K562 (cell line): ENCODE data around the gene SLIT1. TPM values are rescaled to one million over a fixed set of nuclear protein-coding genes. Genes with fewer than 3 reads are reported as not detected.

ENCODE experiments used
- ATAC-seq: fragments of 200-7000 bp; cut with Tn5 transposase; 3 replicates; pipeline ENCODE4 v1.9.1; 2020; ENCODE audit warnings: moderate library complexity
- BruUV-seq: library from RNA; stranded (reverse); fragments of 400-500 nt; replicated peaks from 2 replicates; lab custom pipeline; 2021; lab: Mats Ljungman, UMichigan
- CTCF ChIA-PET: fragments of 300-600 bp; formaldehyde crosslinking; extraction: SDS; loops from one replicate; lab custom pipeline; 2021; ENCODE audit warnings: low intra/inter-chr PET ratio; lab: Yijun Ruan, JAX
- POLR2A ChIA-PET: fragments of 300-600, 350-650 bp; sonication (Branson Sonifier 250); formaldehyde crosslinking; extraction: SDS; loops from one replicate; lab custom pipeline; 2021; ENCODE audit warnings: antibody characterized with exemption, inconsistent platforms; lab: Yijun Ruan, JAX
- DNase-seq, 4 experiments: peaks; one replicate each; pipeline versions ENCODE4 v3.0.0 to v3.0.0-alpha.2; 2011 to 2018; ENCODE audit warnings: low spot score in 3 of 4, mixed read lengths in 3 of 4; ENCODE audit errors: extremely low read depth in 1 of 4
- FAIRE-seq: peaks from 2 replicates; lab custom pipeline; 2011; peaks lifted over from hg19 to GRCh38; lab: Jason Lieb, UNC
- H2AFZ ChIP-seq: 2 replicates; pipeline ENCODE4 v1.6.0; 2011; ENCODE audit warnings: low read depth, low read length, control low read depth, inconsistent platforms
- H3K27ac ChIP-seq: fragments of 200-600 bp; 3 replicates; pipeline ENCODE4 v1.8.0; 2011; ENCODE audit warnings: low read depth, mild to moderate bottlenecking, control low read depth, inconsistent platforms, low read length, moderate library complexity, mixed read lengths; ENCODE audit errors: extremely low read depth
- H3K27me3 ChIP-seq, 2 experiments: fragments of 300-600 bp in 1 of 2; 2 replicates in 1 of 2; 3 replicates in 1 of 2; pipeline versions ENCODE4 v1.6.0 to v1.8.0; 2011; ENCODE audit warnings: inconsistent platforms in 2 of 2, low read length in 2 of 2, mild to moderate bottlenecking in 1 of 2, mixed read lengths in 1 of 2, moderate library complexity in 1 of 2; ENCODE audit not compliant: control insufficient read depth in 2 of 2, insufficient read depth in 2 of 2
- H3K36me3 ChIP-seq: fragments of 300-600 bp; 3 replicates; pipeline ENCODE4 v1.8.0; 2011; ENCODE audit warnings: mild to moderate bottlenecking, low read length, inconsistent platforms; ENCODE audit not compliant: control insufficient read depth, insufficient read depth
- H3K4me1 ChIP-seq, 2 experiments: fragments of 200-600 bp in 1 of 2; replicated peaks in 1 of 2; 2 replicates in 1 of 2; 3 replicates in 1 of 2; pipeline versions ENCODE4 v1.5.1 to v1.8.0; 2011; ENCODE audit warnings: inconsistent platforms in 2 of 2, low read length in 2 of 2, mild to moderate bottlenecking in 1 of 2, mixed read lengths in 1 of 2, moderate library complexity in 1 of 2; ENCODE audit not compliant: control insufficient read depth in 2 of 2, insufficient read depth in 2 of 2
- H3K4me2 ChIP-seq: 2 replicates; pipeline ENCODE4 v1.6.1; 2011; ENCODE audit warnings: low read length, control low read depth, inconsistent platforms, mixed read lengths; ENCODE audit not compliant: insufficient read depth
- H3K4me3 ChIP-seq: fragments of 200-600 bp; sonication (generic), shearing (Covaris generic); 2 replicates; pipeline ENCODE4 v1.5.1; 2016; ENCODE audit warnings: control low read depth, inconsistent platforms
- H3K79me2 ChIP-seq: fragments of 200-600 bp; 3 replicates; pipeline ENCODE4 v1.8.0; 2011; ENCODE audit warnings: low read length, inconsistent platforms; ENCODE audit not compliant: control insufficient read depth, insufficient read depth
- H3K9ac ChIP-seq, 2 experiments: 2 replicates each; pipeline versions ENCODE4 v1.6.0 to v1.6.1; 2011; ENCODE audit warnings: low read depth in 2 of 2, low read length in 2 of 2, control low read depth in 1 of 2, inconsistent platforms in 1 of 2, mild to moderate bottlenecking in 1 of 2, mixed read lengths in 1 of 2; ENCODE audit not compliant: insufficient read depth in 1 of 2
- H3K9me1 ChIP-seq: one replicate; pipeline ENCODE4 v1.6.0; 2011; ENCODE audit warnings: inconsistent platforms, mild to moderate bottlenecking, low read length, moderate library complexity; ENCODE audit not compliant: control insufficient read depth, insufficient read depth
- H3K9me3 ChIP-seq: replicated peaks from 2 replicates; pipeline ENCODE4 v1.5.1; 2011; ENCODE audit warnings: low read depth, low read length, inconsistent platforms; ENCODE audit not compliant: control insufficient read depth, insufficient read depth
- H4K20me1 ChIP-seq: replicated peaks from 2 replicates; pipeline ENCODE4 v1.6.1; 2011; ENCODE audit warnings: low read length, inconsistent platforms, mixed read lengths; ENCODE audit not compliant: control insufficient read depth, insufficient read depth
- BMI1 ChIP-seq: fragments of 150-350 bp; IDR thresholded peaks from 2 replicates; pipeline ENCODE4 v1.6.1; 2014; ENCODE audit warnings: low read length
- E2F3 ChIP-seq: fragments of 250-450 bp; sonication (Bioruptor Pico); IDR thresholded peaks from 2 replicates; pipeline ENCODE4 v1.4.0; 2020; ENCODE audit warnings: mild to moderate bottlenecking
- ERF ChIP-seq: fragments of 450-650 bp; formaldehyde crosslinking; IDR thresholded peaks from 2 replicates; pipeline ENCODE4 v1.4.0; 2020; ENCODE audit warnings: mild to moderate bottlenecking, mixed read lengths
- NCOR1 ChIP-seq: fragments of 450-650 bp; IDR thresholded peaks from 2 replicates; pipeline ENCODE4 v1.6.1; 2016; ENCODE audit warnings: mild to moderate bottlenecking, moderate library complexity
- NR2C1 ChIP-seq, 2 experiments: fragments of 450-650 bp; IDR thresholded peaks; 2 replicates each; pipeline ENCODE4 v1.6.1; 2017; ENCODE audit warnings: mild to moderate bottlenecking in 2 of 2, antibody characterized with exemption in 1 of 2, inconsistent platforms in 1 of 2, missing compliant biosample characterization in 1 of 2, missing genetic modification characterization in 1 of 2
- TAF1 ChIP-seq: IDR thresholded peaks from 2 replicates; pipeline ENCODE4 v1.6.1; 2011; ENCODE audit warnings: mild to moderate bottlenecking, low read length, moderate library complexity; ENCODE audit not compliant: insufficient read depth, control insufficient read depth, severe bottlenecking; ENCODE audit errors: extremely low read depth
- TCF3 ChIP-seq: sonication (generic); formaldehyde crosslinking; IDR thresholded peaks from 2 replicates; pipeline ENCODE4 v1.4.0; 2020; ENCODE audit warnings: mild to moderate bottlenecking, missing genetic modification reagents
- WGBS: fragments of 100-300 bp; shearing (Covaris generic); methylation state at CpG from one replicate; pipeline ENCODE4 v1.1.6; 2016; ENCODE audit warnings: low coverage, mixed read lengths; ENCODE audit not compliant: insufficient coverage; ENCODE audit errors: missing lambda C conversion rate; 5-methylcytosine and 5-hydroxymethylcytosine counted together
- in situ Hi-C: fragments of 300-500 bp; cut with MboI; formaldehyde crosslinking; loops from 4 replicates; pipeline ENCODE4 v1.15.0; 2018; ENCODE audit warnings: inconsistent platforms, mixed read lengths
- intact Hi-C: fragments of 100-400 bp; cut with micrococcal nuclease; formaldehyde crosslinking; loops from 2 replicates; pipeline ENCODE4 v1.14.2; 2022
- polyA plus RNA-seq, 8 experiments: library from polyadenylated mRNA; depleted of rRNA in 4 of 8; stranded (reverse) in 5 of 8; unstranded in 3 of 8; fragments of >200 nt; fragmentation: Nextera tagmentation in 2 of 8; fragmentation: Illumina TruSeq in 1 of 8; extraction: Ambion mirVana in 2 of 8; extraction: Trizol in 1 of 8; gene quantifications; 2 replicates each; pipeline versions ENCODE4 v1.2.1 to v1.2.3, GENCODE V29; 2011 to 2014; ENCODE audit warnings: inconsistent platforms in 1 of 8, missing spikeins in 1 of 8
- total RNA-seq, 7 experiments: library from RNA; depleted of rRNA in 6 of 7; stranded (reverse); fragments of >200 nt in 6 of 7; fragmentation: Illumina TruSeq in 2 of 7; extraction: Trizol in 2 of 7; gene quantifications; 2 replicates each; pipeline versions ENCODE4 v1.2.1 to v1.2.3, GENCODE V29; 2011 to 2021; ENCODE audit warnings: low replicate concordance in 1 of 7
- TF ChIP-seq, protein P1 (sequence below): fragments of 450-650 bp; formaldehyde crosslinking; IDR thresholded peaks from 2 replicates; pipeline ENCODE4 v1.4.0; 2020; ENCODE audit warnings: mild to moderate bottlenecking, mixed read lengths
- TF ChIP-seq, protein P2 (sequence below): fragments of 450-650 bp; IDR thresholded peaks from 2 replicates; pipeline ENCODE4 v1.6.1; 2016; ENCODE audit warnings: mild to moderate bottlenecking, moderate library complexity

Gene SLIT1
- total and polyA plus RNA-seq, 9 of the 15 experiments (the other 6 are each of a cell fraction or from before 2014, with no cell fraction given): 0.01 to 0.11 (median 0.04) TPM; not detected in 3

DNA sequence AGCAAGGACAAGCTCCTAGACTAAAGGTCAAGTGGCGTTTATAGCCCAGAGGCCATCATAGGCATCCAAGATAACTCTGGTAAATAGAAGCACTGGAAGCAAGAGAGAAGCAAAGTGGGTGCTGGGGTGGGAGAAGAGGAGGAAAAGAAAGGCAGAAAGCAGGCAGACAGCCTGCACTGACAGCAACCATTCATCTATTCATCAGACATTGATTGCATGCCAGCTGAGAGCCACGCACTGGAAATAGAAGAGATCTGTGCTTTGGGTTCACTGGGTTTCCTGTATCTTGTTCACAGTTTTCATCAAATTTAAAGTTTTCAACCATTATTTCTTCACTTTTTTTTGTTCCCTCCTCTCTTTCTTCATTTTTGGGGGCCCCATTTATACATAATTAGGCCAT is 4.7 kb upstream of the SLIT1 start:
- H3K27me3 ChIP-seq: peaks cover 13 to 37% of the 10 kb centered on the region in 2 experiments; a peak in 4 of 5 replicates
- no peaks in the 10 kb centered on the region for H3K36me3 ChIP-seq
- H4K20me1 ChIP-seq: no peaks in the 10 kb centered on the region
- POLR2A ChIA-PET: interaction anchor here (1.0 kb wide), 1 partner anchor 19 kb away, joined by 4 read pairs; no protein-coding TSS in a partner anchor
- in situ Hi-C loops: no loop called here
- H3K9me3 ChIP-seq: no peaks in the 10 kb centered on the region
- no peak for DNase-seq
- BruUV-seq: no TSS peak
- no peak overlapping the region for H3K9ac ChIP-seq
- 0% methylated on average over 2 of the region's 2 CpGs for WGBS
- no peak for ATAC-seq
- no peaks in the 10 kb centered on the region for H3K9me1 ChIP-seq
- H3K4me2 ChIP-seq: no peak overlapping the region
- TF ChIP-seq NR2C1 (IDR thresholded peaks at IDR 0.05) (no peak), NR2C1 (tag; IDR thresholded peaks at IDR 0.05) (no peak), BMI1 (no peak), ERF (CRISPR knock-in tag) (no peak), TAF1 (no peak), NCOR1 (no peak), E2F3 (CRISPR knock-in tag) (no peak), TCF3 (no peak)
- TF ChIP-seq, protein P1, sequence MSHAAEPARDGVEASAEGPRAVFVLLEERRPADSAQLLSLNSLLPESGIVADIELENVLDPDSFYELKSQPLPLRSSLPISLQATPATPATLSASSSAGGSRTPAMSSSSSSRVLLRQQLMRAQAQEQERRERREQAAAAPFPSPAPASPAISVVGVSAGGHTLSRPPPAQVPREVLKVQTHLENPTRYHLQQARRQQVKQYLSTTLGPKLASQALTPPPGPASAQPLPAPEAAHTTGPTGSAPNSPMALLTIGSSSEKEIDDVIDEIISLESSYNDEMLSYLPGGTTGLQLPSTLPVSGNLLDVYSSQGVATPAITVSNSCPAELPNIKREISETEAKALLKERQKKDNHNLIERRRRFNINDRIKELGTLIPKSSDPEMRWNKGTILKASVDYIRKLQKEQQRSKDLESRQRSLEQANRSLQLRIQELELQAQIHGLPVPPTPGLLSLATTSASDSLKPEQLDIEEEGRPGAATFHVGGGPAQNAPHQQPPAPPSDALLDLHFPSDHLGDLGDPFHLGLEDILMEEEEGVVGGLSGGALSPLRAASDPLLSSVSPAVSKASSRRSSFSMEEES (CRISPR knock-in tag): no peak
- TF ChIP-seq, protein P2, sequence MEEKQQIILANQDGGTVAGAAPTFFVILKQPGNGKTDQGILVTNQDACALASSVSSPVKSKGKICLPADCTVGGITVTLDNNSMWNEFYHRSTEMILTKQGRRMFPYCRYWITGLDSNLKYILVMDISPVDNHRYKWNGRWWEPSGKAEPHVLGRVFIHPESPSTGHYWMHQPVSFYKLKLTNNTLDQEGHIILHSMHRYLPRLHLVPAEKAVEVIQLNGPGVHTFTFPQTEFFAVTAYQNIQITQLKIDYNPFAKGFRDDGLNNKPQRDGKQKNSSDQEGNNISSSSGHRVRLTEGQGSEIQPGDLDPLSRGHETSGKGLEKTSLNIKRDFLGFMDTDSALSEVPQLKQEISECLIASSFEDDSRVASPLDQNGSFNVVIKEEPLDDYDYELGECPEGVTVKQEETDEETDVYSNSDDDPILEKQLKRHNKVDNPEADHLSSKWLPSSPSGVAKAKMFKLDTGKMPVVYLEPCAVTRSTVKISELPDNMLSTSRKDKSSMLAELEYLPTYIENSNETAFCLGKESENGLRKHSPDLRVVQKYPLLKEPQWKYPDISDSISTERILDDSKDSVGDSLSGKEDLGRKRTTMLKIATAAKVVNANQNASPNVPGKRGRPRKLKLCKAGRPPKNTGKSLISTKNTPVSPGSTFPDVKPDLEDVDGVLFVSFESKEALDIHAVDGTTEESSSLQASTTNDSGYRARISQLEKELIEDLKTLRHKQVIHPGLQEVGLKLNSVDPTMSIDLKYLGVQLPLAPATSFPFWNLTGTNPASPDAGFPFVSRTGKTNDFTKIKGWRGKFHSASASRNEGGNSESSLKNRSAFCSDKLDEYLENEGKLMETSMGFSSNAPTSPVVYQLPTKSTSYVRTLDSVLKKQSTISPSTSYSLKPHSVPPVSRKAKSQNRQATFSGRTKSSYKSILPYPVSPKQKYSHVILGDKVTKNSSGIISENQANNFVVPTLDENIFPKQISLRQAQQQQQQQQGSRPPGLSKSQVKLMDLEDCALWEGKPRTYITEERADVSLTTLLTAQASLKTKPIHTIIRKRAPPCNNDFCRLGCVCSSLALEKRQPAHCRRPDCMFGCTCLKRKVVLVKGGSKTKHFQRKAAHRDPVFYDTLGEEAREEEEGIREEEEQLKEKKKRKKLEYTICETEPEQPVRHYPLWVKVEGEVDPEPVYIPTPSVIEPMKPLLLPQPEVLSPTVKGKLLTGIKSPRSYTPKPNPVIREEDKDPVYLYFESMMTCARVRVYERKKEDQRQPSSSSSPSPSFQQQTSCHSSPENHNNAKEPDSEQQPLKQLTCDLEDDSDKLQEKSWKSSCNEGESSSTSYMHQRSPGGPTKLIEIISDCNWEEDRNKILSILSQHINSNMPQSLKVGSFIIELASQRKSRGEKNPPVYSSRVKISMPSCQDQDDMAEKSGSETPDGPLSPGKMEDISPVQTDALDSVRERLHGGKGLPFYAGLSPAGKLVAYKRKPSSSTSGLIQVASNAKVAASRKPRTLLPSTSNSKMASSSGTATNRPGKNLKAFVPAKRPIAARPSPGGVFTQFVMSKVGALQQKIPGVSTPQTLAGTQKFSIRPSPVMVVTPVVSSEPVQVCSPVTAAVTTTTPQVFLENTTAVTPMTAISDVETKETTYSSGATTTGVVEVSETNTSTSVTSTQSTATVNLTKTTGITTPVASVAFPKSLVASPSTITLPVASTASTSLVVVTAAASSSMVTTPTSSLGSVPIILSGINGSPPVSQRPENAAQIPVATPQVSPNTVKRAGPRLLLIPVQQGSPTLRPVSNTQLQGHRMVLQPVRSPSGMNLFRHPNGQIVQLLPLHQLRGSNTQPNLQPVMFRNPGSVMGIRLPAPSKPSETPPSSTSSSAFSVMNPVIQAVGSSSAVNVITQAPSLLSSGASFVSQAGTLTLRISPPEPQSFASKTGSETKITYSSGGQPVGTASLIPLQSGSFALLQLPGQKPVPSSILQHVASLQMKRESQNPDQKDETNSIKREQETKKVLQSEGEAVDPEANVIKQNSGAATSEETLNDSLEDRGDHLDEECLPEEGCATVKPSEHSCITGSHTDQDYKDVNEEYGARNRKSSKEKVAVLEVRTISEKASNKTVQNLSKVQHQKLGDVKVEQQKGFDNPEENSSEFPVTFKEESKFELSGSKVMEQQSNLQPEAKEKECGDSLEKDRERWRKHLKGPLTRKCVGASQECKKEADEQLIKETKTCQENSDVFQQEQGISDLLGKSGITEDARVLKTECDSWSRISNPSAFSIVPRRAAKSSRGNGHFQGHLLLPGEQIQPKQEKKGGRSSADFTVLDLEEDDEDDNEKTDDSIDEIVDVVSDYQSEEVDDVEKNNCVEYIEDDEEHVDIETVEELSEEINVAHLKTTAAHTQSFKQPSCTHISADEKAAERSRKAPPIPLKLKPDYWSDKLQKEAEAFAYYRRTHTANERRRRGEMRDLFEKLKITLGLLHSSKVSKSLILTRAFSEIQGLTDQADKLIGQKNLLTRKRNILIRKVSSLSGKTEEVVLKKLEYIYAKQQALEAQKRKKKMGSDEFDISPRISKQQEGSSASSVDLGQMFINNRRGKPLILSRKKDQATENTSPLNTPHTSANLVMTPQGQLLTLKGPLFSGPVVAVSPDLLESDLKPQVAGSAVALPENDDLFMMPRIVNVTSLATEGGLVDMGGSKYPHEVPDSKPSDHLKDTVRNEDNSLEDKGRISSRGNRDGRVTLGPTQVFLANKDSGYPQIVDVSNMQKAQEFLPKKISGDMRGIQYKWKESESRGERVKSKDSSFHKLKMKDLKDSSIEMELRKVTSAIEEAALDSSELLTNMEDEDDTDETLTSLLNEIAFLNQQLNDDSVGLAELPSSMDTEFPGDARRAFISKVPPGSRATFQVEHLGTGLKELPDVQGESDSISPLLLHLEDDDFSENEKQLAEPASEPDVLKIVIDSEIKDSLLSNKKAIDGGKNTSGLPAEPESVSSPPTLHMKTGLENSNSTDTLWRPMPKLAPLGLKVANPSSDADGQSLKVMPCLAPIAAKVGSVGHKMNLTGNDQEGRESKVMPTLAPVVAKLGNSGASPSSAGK: no peak
- CTCF ChIA-PET: no interaction called here
- H3K27ac ChIP-seq: no peak overlapping the region
- H3K79me2 ChIP-seq: no peaks in the 10 kb centered on the region
- no peak overlapping the region for H2AFZ ChIP-seq
- peaks cover 0 to 4% of the 10 kb centered on the region in 2 experiments; a peak in 2 of 5 replicates for H3K4me1 ChIP-seq
- no peak overlapping the region for H3K4me3 ChIP-seq
- intact Hi-C loops: no loop called here
- no peak for FAIRE-seq
